Smooth muscle cell (in vitro differentiated cells): ENCODE results near the gene ABCB11. TPM values are rescaled to one million over a fixed set of nuclear protein-coding genes. Genes with fewer than 3 reads are reported as not detected.

Experiments
- DNase-seq: peaks from one replicate; lab custom pipeline; 2025; ENCODE audit not compliant: unreplicated experiment; lab: John Stamatoyannopoulos, UW
- H2AFZ ChIP-seq: fragments of 200-600 bp; sonication (generic); 2 replicates; pipeline ENCODE4 v1.6.0; 2016; ENCODE audit warnings: antibody characterized with exemption, low read depth, mild to moderate bottlenecking
- H3F3A ChIP-seq: fragments of 200-600 bp; sonication (generic); 2 replicates; pipeline ENCODE4 v1.6.0; 2017; ENCODE audit warnings: antibody characterized with exemption, low read depth
- H3K27ac ChIP-seq: fragments of 200-600 bp; sonication (generic); 2 replicates; pipeline ENCODE4 v1.5.1; 2016; ENCODE audit warnings: low read depth, mild to moderate bottlenecking
- H3K27me3 ChIP-seq: fragments of 200-600 bp; sonication (generic); 2 replicates; pipeline ENCODE4 v1.6.1; 2016; ENCODE audit warnings: low read depth, mild to moderate bottlenecking
- H3K36me3 ChIP-seq: fragments of 200-600 bp; sonication (generic); 2 replicates; pipeline ENCODE4 v1.5.1; 2016; ENCODE audit warnings: low read depth
- H3K4me1 ChIP-seq: fragments of 200-600 bp; sonication (generic); 2 replicates; pipeline ENCODE4 v1.5.1; 2016; ENCODE audit warnings: low read depth
- H3K4me2 ChIP-seq: fragments of 200-600 bp; sonication (generic); 2 replicates; pipeline ENCODE4 v1.6.0; 2016; ENCODE audit warnings: mild to moderate bottlenecking
- H3K4me3 ChIP-seq: fragments of 200-600 bp; sonication (generic); 2 replicates; pipeline ENCODE4 v1.5.1; 2016; ENCODE audit warnings: mild to moderate bottlenecking
- H3K79me2 ChIP-seq: fragments of 200-600 bp; sonication (generic); 2 replicates; pipeline ENCODE4 v1.6.0; 2016; ENCODE audit warnings: low read depth, mild to moderate bottlenecking
- H3K9ac ChIP-seq: fragments of 200-600 bp; sonication (generic); 2 replicates; pipeline ENCODE4 v1.6.0; 2016; ENCODE audit warnings: low read depth
- H3K9me3 ChIP-seq: fragments of 200-600 bp; sonication (generic); replicated peaks from 2 replicates; pipeline ENCODE4 v1.5.1; 2016; ENCODE audit warnings: low read depth
- H4K20me1 ChIP-seq: fragments of 200-600 bp; sonication (generic); 2 replicates; pipeline ENCODE4 v1.6.0; 2016; ENCODE audit warnings: low read depth
- CTCF ChIP-seq: fragments of 200-600 bp; sonication (generic); IDR thresholded peaks from 2 replicates; pipeline ENCODE4 v1.5.1; 2017; ENCODE audit warnings: borderline replicate concordance, mild to moderate bottlenecking, antibody characterized with exemption; ENCODE audit not compliant: insufficient read depth, poor library complexity, severe bottlenecking
- WGBS: methylation state at CpG from one replicate; pipeline ENCODE4 v1.1.7; 2016; ENCODE audit warnings: low lambda C conversion rate; 5-methylcytosine and 5-hydroxymethylcytosine counted together
- polyA plus RNA-seq: library from polyadenylated mRNA; unstranded; fragments of >200 nt; fragmentation: Nextera tagmentation; extraction: Ambion mirVana; gene quantifications from 2 replicates; pipeline ENCODE4 v1.2.1, GENCODE V29; 2016
- total RNA-seq: library from RNA; depleted of rRNA; stranded (reverse); fragments of >200 nt; gene quantifications from 2 replicates; pipeline ENCODE4 v1.2.3, GENCODE V29; 2014

The ABCB11 gene
- total and polyA plus RNA-seq, 2 experiments from 2014 or later: 0.04 to 0.05 TPM

- Histone ChIP-seq H3K27me3 (peaks cover 7% of the 10 kb centered on the region), H3K4me2 (no peak overlapping the region), H3K4me1 (no peaks in the 10 kb centered on the region), H4K20me1 (no peaks in the 10 kb centered on the region), H2AFZ (no peak overlapping the region), H3K9ac (no peak overlapping the region), H3K4me3 (no peak overlapping the region), H3F3A (peaks cover 4% of the 10 kb centered on the region), H3K27ac (no peak overlapping the region), H3K79me2 (no peaks in the 10 kb centered on the region), H3K9me3 (no peaks in the 10 kb centered on the region), H3K36me3 (no peaks in the 10 kb centered on the region)
- no peak for DNase-seq
- TF ChIP-seq CTCF: no peak
- 75% methylated on average over 3 of the region's 3 CpGs for WGBS
Observed at GRCh38 chr2:168993538-168993937, 37.6 kb downstream of the ABCB11 start.

GRCh38 chr2:168992591-168993349 lies 38.4 kb downstream of the ABCB11 start:
- no peak for TF ChIP-seq CTCF
- WGBS: 80% methylated on average over 7 of the region's 7 CpGs
- no peak for DNase-seq
- Histone ChIP-seq H3K36me3 (no peaks in the 10 kb centered on the region), H3K9ac (no peak overlapping the region), H3K4me2 (peak overlapping the region; percentile 2), H3K79me2 (no peaks in the 10 kb centered on the region), H3K9me3 (no peaks in the 10 kb centered on the region), H3K4me1 (no peaks in the 10 kb centered on the region), H4K20me1 (no peaks in the 10 kb centered on the region), H3K27ac (peak overlapping the region; percentile 49), H3K4me3 (no peak overlapping the region), H2AFZ (no peak overlapping the region), H3K27me3 (peaks cover 7% of the 10 kb centered on the region), H3F3A (peaks cover 4% of the 10 kb centered on the region)

GRCh38 chr2:168992026-168992425 lies 39.1 kb downstream of the ABCB11 start:
- Histone ChIP-seq H3K9me3 (no peaks in the 10 kb centered on the region), H3K27me3 (peaks cover 7% of the 10 kb centered on the region), H4K20me1 (no peaks in the 10 kb centered on the region), H3K79me2 (no peaks in the 10 kb centered on the region), H3K4me1 (no peaks in the 10 kb centered on the region), H3K4me2 (no peak overlapping the region), H3K27ac (peak overlapping the region; percentile 49), H3K9ac (no peak overlapping the region), H3F3A (no peaks in the 10 kb centered on the region), H2AFZ (no peak overlapping the region), H3K4me3 (no peak overlapping the region), H3K36me3 (no peaks in the 10 kb centered on the region)
- no peak for TF ChIP-seq CTCF
- no peak for DNase-seq
- 28% methylated on average over 3 of the region's 3 CpGs for WGBS

- Histone ChIP-seq H3K9ac (no peak overlapping the region), H2AFZ (no peak overlapping the region), H3F3A (no peaks in the 10 kb centered on the region), H3K27ac (no peak overlapping the region), H4K20me1 (no peaks in the 10 kb centered on the region), H3K9me3 (no peaks in the 10 kb centered on the region), H3K4me1 (no peaks in the 10 kb centered on the region), H3K79me2 (no peaks in the 10 kb centered on the region), H3K4me3 (no peak overlapping the region), H3K4me2 (no peak overlapping the region), H3K36me3 (no peaks in the 10 kb centered on the region), H3K27me3 (peaks cover 17% of the 10 kb centered on the region)
- TF ChIP-seq CTCF: no peak
- DNase-seq: no peak
- 88% methylated on average over 1 of the region's 1 CpG for WGBS
Observed at GRCh38 chr2:168988755-168989154, 42.4 kb downstream of the ABCB11 start.
